MCF 10A (cell line): ENCODE data around the gene MTSS2. TPM values are rescaled to one million over a fixed set of nuclear protein-coding genes. Genes with fewer than 3 reads are reported as not detected.

Source experiments
- BruUV-seq: library from RNA; stranded (reverse); fragments of 400-500 nt; replicated peaks from 2 replicates; lab custom pipeline; 2021; lab: Mats Ljungman, UMichigan
- CTCF ChIA-PET: fragments of 300-600 bp; sonication (Branson Sonifier 250); formaldehyde crosslinking; extraction: SDS; loops from one replicate; lab custom pipeline; 2021; ENCODE audit warnings: antibody characterized with exemption, inconsistent platforms; lab: Yijun Ruan, JAX
- POLR2A ChIA-PET: fragments of 300-600, 350-650 bp; sonication (Branson Sonifier 250); formaldehyde crosslinking; extraction: SDS; loops from one replicate; lab custom pipeline; 2020; ENCODE audit warnings: antibody characterized with exemption, inconsistent platforms; lab: Yijun Ruan, JAX
- DNase-seq: peaks from one replicate; pipeline ENCODE4 v3.0.0-alpha.2; 2018; ENCODE audit not compliant: unreplicated experiment
- H3K27ac Mint-ChIP-seq: one replicate; pipeline ENCODE4 v1.8.0; 2022; ENCODE audit warnings: mild to moderate bottlenecking, low read depth, mixed read lengths; ENCODE audit not compliant: unreplicated experiment
- H3K27me3 Mint-ChIP-seq: one replicate; pipeline ENCODE4 v1.8.0; 2022; ENCODE audit warnings: mixed read lengths; ENCODE audit not compliant: insufficient read depth, unreplicated experiment
- H3K36me3 Mint-ChIP-seq: one replicate; pipeline ENCODE4 v1.8.0; 2022; ENCODE audit warnings: mild to moderate bottlenecking, moderate library complexity, mixed read lengths; ENCODE audit not compliant: insufficient read depth, unreplicated experiment
- H3K4me1 Mint-ChIP-seq: one replicate; pipeline ENCODE4 v1.8.0; 2022; ENCODE audit warnings: mixed read lengths; ENCODE audit not compliant: insufficient read depth, unreplicated experiment
- H3K4me3 Mint-ChIP-seq: one replicate; pipeline ENCODE4 v1.8.0; 2022; ENCODE audit warnings: mild to moderate bottlenecking, moderate library complexity, mixed read lengths; ENCODE audit not compliant: unreplicated experiment
- H3K9me3 Mint-ChIP-seq: one replicate; pipeline ENCODE4 v1.8.0; 2022; ENCODE audit warnings: mixed read lengths; ENCODE audit not compliant: unreplicated experiment
- CTCF ChIP-seq: fragments of 200-600 bp; IDR thresholded peaks from one replicate; pipeline ENCODE4 v1.8.0; 2022; ENCODE audit warnings: antibody characterized with exemption, mild to moderate bottlenecking; ENCODE audit not compliant: unreplicated experiment
- intact Hi-C: fragments of 100-400 bp; cut with micrococcal nuclease; formaldehyde crosslinking; loops from 2 replicates; pipeline ENCODE4 v1.14.1; 2022
- total RNA-seq: library from RNA; stranded (reverse); gene quantifications from 2 replicates; pipeline ENCODE4 v1.2.3, GENCODE V29; 2022

The MTSS2 gene
- total RNA-seq, 1 experiment from 2014 or later, result 75.8 TPM

GRCh38 chr16:70724146-70725023, 38.5 kb upstream of the MTSS2 start:
- no peaks in the 10 kb centered on the region for H3K27me3 Mint-ChIP-seq
- no peak for TF ChIP-seq CTCF
- H3K36me3 Mint-ChIP-seq, result peaks cover 17% of the 10 kb centered on the region
- no TSS peak for BruUV-seq
- no peaks in the 10 kb centered on the region for H3K9me3 Mint-ChIP-seq
- peaks cover 5% of the 10 kb centered on the region for H3K4me1 Mint-ChIP-seq
- no peak for DNase-seq
- CTCF ChIA-PET, result interaction anchor here (1.2 kb wide), 1 partner anchor 775 kb away, joined by 3 read pairs; no protein-coding TSS in a partner anchor
- intact Hi-C loops, result no loop called here
- POLR2A ChIA-PET, result no interaction called here
- no peak overlapping the region for H3K4me3 Mint-ChIP-seq
- H3K27ac Mint-ChIP-seq, result no peak overlapping the region

GRCh38 chr16:70723740-70724145, 37.9 kb upstream of the MTSS2 start:
- no peak for DNase-seq
- no peaks in the 10 kb centered on the region for H3K9me3 Mint-ChIP-seq
- BruUV-seq, result no TSS peak
- no peak for TF ChIP-seq CTCF
- no peaks in the 10 kb centered on the region for H3K27me3 Mint-ChIP-seq
- CTCF ChIA-PET, result interaction anchor here (1.2 to 1.4 kb wide), 2 partner anchors 48 to 775 kb away, joined by 3 read pairs; no protein-coding TSS in a partner anchor
- H3K4me3 Mint-ChIP-seq, result no peak overlapping the region
- H3K4me1 Mint-ChIP-seq, result peaks cover 5% of the 10 kb centered on the region
- intact Hi-C loops, result no loop called here
- H3K36me3 Mint-ChIP-seq, result peaks cover 21% of the 10 kb centered on the region
- H3K27ac Mint-ChIP-seq, result no peak overlapping the region
- POLR2A ChIA-PET, result no interaction called here

DNA sequence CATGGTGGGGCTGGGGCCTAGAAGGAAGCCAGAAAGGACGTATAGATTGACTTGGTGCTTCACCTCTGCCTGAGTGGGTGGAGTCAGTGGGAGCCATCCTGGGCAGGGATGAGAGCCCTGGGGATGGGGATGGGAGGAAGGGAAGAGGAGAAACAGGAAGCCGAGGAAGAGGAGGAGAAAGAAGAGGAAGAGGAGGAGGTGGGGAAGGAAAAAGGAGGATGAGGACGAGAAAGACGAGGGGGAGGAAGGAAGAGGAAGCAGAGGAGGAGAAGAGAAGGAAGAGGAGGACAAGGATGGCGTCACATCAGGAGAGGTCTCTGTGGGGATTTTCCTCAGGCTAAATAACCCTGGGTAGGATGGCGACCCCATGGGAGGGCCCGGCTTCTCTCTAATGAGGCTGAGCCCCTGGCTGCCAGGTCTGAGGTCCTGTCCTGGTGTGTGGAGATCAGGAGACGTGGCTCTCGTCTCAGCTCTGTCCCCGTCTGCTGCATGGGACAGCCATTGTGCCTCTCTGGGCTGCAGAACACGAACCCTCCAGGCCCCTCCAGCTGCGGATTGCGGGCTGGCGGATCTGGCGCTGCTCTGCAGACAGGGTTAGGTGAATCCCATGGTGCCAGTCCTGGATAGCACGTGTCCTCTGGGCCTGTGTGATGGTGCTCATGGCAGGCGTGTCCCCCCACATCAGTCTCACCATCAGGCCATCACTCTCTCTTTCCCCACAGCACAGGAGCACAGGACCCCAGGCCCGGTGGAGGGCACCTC, 35.5 kb upstream of the MTSS2 start:
- TF ChIP-seq CTCF, result no peak
- CTCF ChIA-PET, result no interaction called here
- no peaks in the 10 kb centered on the region for H3K9me3 Mint-ChIP-seq
- POLR2A ChIA-PET, result no interaction called here
- intact Hi-C loops, result no loop called here
- BruUV-seq, result no TSS peak
- H3K4me3 Mint-ChIP-seq, result no peak overlapping the region
- DNase-seq, result no peak
- no peaks in the 10 kb centered on the region for H3K27me3 Mint-ChIP-seq
- peaks cover 16% of the 10 kb centered on the region for H3K36me3 Mint-ChIP-seq
- peaks cover 7% of the 10 kb centered on the region for H3K4me1 Mint-ChIP-seq
- peak overlapping the region; percentile 3 for H3K27ac Mint-ChIP-seq
